Omental fat pad (tissue), 4 donors: ENCODE data around the gene PLCB1. TPM values are rescaled to one million over a fixed set of nuclear protein-coding genes. Genes with fewer than 3 reads are reported as not detected.

ENCODE experiments used
- ATAC-seq: fragments of 150-250 bp; one replicate; pipeline ENCODE4 v1.9.1; 2016; ENCODE audit warnings: mild to moderate bottlenecking, moderate library complexity; ENCODE audit not compliant: low FRiP score
- DNase-seq: peaks from one replicate; pipeline ENCODE4 v3.0.0-alpha.2; 2019; ENCODE audit warnings: low spot score
- total RNA-seq, 4 donors: library from RNA; depleted of rRNA; stranded (reverse); fragments of >200 nt; gene quantifications; one replicate each; pipeline ENCODE4 v1.1.0, GENCODE V29; 2016
- TF ChIP-seq, protein P1 (sequence below), 3 donors: fragments of 450-650 bp; IDR thresholded peaks; one replicate each; pipeline ENCODE4 v1.5.1; 2016 to 2017; ENCODE audit warnings: antibody characterized with exemption in 3 of 3, mild to moderate bottlenecking in 3 of 3, moderate library complexity in 2 of 3

PLCB1 gene
- total RNA-seq, 4 donors from 2014 or later = 22.4 to 60.5 (median 36.4) TPM

DNA sequence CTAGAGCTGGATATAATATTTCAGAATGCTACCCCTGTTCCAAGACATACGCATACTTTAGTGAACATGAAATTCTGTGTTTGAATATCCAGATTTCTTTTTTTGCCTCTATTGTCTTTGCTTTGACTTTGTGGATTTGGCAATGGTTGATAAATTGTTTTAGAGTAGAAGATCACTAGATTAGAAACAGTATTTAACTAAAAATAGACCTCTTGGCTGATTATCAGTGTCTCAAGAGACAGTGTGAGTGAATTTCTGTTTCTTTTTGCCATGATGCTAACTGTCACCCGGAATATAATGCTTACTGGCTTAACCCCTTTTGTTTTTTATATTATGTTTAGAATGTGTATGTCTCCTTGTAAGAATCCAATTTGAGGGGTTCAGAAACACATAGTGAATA is 102.5 kb downstream of the PLCB1 start:
- ATAC-seq (no peak), DNase-seq (no peak)
- TF ChIP-seq, protein P1, sequence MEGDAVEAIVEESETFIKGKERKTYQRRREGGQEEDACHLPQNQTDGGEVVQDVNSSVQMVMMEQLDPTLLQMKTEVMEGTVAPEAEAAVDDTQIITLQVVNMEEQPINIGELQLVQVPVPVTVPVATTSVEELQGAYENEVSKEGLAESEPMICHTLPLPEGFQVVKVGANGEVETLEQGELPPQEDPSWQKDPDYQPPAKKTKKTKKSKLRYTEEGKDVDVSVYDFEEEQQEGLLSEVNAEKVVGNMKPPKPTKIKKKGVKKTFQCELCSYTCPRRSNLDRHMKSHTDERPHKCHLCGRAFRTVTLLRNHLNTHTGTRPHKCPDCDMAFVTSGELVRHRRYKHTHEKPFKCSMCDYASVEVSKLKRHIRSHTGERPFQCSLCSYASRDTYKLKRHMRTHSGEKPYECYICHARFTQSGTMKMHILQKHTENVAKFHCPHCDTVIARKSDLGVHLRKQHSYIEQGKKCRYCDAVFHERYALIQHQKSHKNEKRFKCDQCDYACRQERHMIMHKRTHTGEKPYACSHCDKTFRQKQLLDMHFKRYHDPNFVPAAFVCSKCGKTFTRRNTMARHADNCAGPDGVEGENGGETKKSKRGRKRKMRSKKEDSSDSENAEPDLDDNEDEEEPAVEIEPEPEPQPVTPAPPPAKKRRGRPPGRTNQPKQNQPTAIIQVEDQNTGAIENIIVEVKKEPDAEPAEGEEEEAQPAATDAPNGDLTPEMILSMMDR (IDR thresholded peaks at IDR 0.05) = no peak

DNA sequence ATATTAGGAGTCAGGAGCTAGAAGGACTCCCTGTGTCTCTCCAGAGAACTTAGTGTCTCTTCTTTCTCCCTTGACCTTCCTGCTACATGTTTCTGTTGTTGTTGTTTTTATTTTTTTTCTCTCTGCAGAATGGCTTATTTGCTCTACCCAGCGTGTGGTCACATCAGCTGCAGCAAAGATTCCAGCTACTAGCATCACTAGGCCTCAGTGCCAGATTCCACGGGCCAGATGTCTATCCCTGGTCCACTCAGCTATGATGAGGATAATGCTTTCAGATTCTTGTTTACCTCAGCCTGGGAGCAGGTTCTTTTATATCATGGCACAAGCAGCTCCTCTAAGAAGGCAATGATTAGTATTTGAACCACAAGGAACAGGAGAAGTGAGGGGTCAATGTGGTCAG is 110.0 kb downstream of the PLCB1 start:
- TF ChIP-seq, protein P1 (IDR thresholded peaks at IDR 0.05) = no peak
- ATAC-seq (no peak), DNase-seq (no peak)

DNA sequence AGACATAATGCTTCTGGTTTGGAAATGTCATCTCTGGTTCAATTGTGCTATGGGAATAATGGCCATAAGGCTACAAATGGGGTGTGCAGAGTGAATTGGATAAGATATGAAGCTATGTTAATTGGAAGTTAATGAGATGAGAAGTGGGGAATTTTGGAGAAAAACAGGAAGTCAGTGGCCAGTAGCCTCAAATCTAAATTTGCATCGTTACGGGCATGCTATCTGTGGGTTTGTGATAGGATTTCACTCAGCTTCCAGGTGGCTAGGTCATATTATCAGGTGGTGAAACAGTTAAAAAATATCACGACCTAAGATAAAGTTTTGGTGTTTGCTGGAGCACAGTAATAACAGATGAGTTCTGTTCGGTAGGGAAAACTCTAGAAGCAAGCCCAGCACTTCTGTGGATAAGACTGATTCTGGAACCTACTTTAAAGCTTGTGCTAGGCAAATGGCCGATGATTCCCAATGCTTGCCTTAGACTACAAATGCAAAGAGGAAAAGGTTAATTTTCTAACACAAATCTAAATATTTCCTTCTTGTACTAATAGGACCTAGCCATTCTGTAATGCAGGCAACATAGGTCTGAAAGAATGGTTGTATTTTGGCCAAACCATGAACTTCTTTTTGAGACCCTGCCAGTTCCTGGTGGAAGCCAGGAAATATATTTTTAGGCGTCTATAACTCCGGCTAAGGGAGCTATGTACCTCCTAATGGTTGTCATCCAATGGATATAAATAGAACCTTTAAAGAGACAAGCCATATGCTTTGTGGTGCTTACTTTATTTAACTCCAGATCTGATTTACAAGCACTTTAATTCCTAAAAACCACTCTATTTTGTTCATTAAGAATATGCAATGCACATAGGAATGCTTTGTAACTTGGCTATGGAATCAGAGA is 111.0 kb downstream of the PLCB1 start:
- TF ChIP-seq, protein P1 (IDR thresholded peaks at IDR 0.05) = no peak
- no peak for ATAC-seq
- DNase-seq = no peak

GRCh38 chr20:8244637-8245036 is 112.6 kb downstream of the PLCB1 start:
- ATAC-seq = no peak
- TF ChIP-seq, protein P1 (IDR thresholded peaks at IDR 0.05) = no peak
- DNase-seq = no peak

DNA sequence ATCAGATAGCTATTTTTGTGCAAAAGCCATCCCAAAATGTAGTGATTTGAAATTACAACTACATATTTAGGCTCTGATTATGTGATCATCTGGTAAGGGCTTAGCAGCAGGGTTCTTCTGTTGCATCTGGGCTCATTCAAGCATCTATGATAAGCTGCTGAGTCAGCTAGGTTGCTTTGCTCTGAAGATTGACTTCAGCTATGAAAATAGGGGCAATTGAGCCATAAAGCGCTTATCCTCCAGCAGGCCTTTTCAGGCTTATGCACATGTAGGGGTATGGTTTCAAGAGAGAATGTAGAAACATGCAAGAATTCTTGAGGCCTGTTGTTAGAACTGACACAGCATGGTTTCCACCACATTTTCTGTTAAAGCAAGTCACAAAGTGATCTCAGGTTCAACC is 114.1 kb downstream of the PLCB1 start:
- ATAC-seq = no peak
- TF ChIP-seq, protein P1 (IDR thresholded peaks at IDR 0.05) = no peak
- DNase-seq = no peak

GRCh38 chr20:8246716-8247115 is 114.7 kb downstream of the PLCB1 start:
- TF ChIP-seq, protein P1 (IDR thresholded peaks at IDR 0.05) = no peak
- DNase-seq = no peak
- ATAC-seq = no peak

DNA sequence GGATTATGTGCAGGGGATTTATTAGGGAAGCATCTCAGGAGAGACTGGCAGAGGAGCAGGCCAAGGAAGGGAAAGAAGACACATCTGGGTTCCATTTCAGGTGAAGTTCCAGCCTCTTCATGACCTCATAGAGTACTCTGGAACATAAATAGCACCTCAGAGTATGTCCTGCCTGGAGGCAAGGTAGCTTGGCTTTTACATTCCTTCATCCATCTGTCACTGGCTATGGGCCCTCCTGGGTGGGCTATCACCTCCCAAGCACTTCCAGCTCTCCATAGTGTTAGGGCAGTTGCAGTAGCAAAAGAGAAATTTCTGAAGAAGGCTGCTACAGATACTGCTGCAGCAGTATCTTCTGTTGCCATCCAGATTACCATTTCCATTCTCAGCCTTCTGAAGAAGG is 116.0 kb downstream of the PLCB1 start:
- DNase-seq (no peak), ATAC-seq (no peak)
- TF ChIP-seq, protein P1 (IDR thresholded peaks at IDR 0.05) = no peak
